Kidney (tissue), 14 donors: ENCODE data around the gene SPTBN4. TPM values are rescaled to one million over a fixed set of nuclear protein-coding genes. Genes with fewer than 3 reads are reported as not detected.

Experiments used
- DNase-seq, 5 donors: peaks; one replicate each; pipeline ENCODE4 v3.0.0-alpha.2; 2013 to 2020
- FAIRE-seq: peaks from 2 replicates; lab custom pipeline; 2012; peaks lifted over from hg19 to GRCh38; lab: Jason Lieb, UNC
- H3K27ac ChIP-seq, 2 donors: one replicate each; pipeline ENCODE4 v1.7.0; 2013; ENCODE audit warnings: low read depth in 2 of 2, low read length in 2 of 2, inconsistent platforms in 1 of 2
- H3K27me3 ChIP-seq: one replicate; pipeline ENCODE4 v1.7.1; 2013; ENCODE audit warnings: low read length, inconsistent platforms; ENCODE audit not compliant: control insufficient read depth, insufficient read depth
- H3K36me3 ChIP-seq, 3 donors: one replicate each; pipeline versions ENCODE4 v1.7.0 to v1.7.1; 2013; ENCODE audit warnings: low read length in 3 of 3, control low read depth in 1 of 3, inconsistent platforms in 1 of 3; ENCODE audit not compliant: insufficient read depth in 3 of 3, control insufficient read depth in 2 of 3
- H3K4me1 ChIP-seq, 3 donors: one replicate each; pipeline versions ENCODE4 v1.7.0 to v1.7.1; 2013; ENCODE audit warnings: low read length in 3 of 3, inconsistent platforms in 1 of 3, low read depth in 1 of 3; ENCODE audit not compliant: control insufficient read depth in 2 of 3, insufficient read depth in 2 of 3
- H3K4me3 ChIP-seq, 3 donors: one replicate each; pipeline versions ENCODE4 v1.7.0 to v1.8.1; 2013; ENCODE audit warnings: low read length in 3 of 3, control low read depth in 1 of 3, inconsistent platforms in 1 of 3
- H3K9ac ChIP-seq, 3 donors: one replicate each; pipeline versions ENCODE4 v1.7.0 to v1.7.1; 2013; ENCODE audit warnings: low read length in 3 of 3, control low read depth in 1 of 3, inconsistent platforms in 1 of 3
- H3K9me3 ChIP-seq, 3 donors: one replicate each; pipeline versions ENCODE4 v1.7.0 to v1.7.1; 2013; ENCODE audit warnings: low read length in 3 of 3, control low read depth in 1 of 3, inconsistent platforms in 1 of 3; ENCODE audit not compliant: control insufficient read depth in 2 of 3, insufficient read depth in 1 of 3
- intact Hi-C: fragments of 100-400 bp; cut with DNase I; formaldehyde crosslinking; loops from one replicate; pipeline ENCODE4 v1.11.1; 2022
- polyA plus RNA-seq: library from polyadenylated mRNA; stranded (reverse); fragments of 350-450 nt; fragmentation: Illumina TruSeq; extraction: RNeasy Lipid Tissue Mini Kit (QIAGEN cat#74804); gene quantifications from one replicate; pipeline ENCODE4 v1.2.3, GENCODE V29; 2014; ENCODE audit warnings: low read depth, low replicate concordance; ENCODE audit not compliant: insufficient read depth
- total RNA-seq: library from RNA; stranded (reverse); fragmentation: NEBNext Ultra II Directional; extraction: Animal tissue kit (Norgen Biotek cat#: 25700); gene quantifications from one replicate; pipeline ENCODE4 v1.2.1, GENCODE V29; 2021
- TF ChIP-seq, protein P1 (sequence below): IDR thresholded peaks from 3 replicates; pipeline ENCODE4 v1.5.1; 2012; ENCODE audit warnings: mild to moderate bottlenecking, moderate library complexity, borderline replicate concordance; ENCODE audit not compliant: insufficient read depth; ENCODE audit errors: extremely low read depth
- donor health status: control.
- donor health status: control.
- donor health status: control.
- donor health status: control.
- donor health status: control.
- donor health status: DM: yes; HTN: yes; CAD: no.
- donor health status: Normal renal cell carcinoma (clear cell type).

Gene SPTBN4
- total and polyA plus RNA-seq, 2 donors from 2014 or later, result 0.82 to 4.6 TPM

DNA sequence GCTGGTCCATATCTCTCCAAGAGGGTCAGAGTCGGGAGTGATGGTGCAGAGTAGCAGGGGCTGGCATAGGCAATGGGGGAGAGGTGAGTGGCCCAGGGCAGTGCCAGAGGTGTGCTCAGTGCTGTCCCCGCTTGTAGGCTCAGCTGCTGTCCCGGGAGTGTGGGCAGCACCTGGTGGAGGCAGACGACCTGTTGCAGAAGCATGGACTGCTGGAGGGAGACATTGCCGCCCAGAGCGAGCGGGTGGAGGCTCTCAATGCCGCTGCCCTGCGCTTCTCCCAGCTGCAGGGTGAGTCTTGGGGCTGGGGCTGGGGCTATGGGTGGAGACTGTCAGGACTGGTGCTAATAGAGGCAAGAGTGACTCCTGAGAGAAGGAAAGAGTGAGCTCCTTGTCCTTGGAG is 39.3 kb downstream of the SPTBN4 start:
- Histone ChIP-seq H3K27ac (no peak overlapping the region), H3K4me3 (no peak overlapping the region), H3K27me3 (no peaks in the 10 kb centered on the region), H3K9me3 (no peaks in the 10 kb centered on the region), H3K36me3 (no peaks in the 10 kb centered on the region), H3K4me1 (no peaks in the 10 kb centered on the region), H3K9ac (no peak overlapping the region)
- FAIRE-seq, result no peak
- TF ChIP-seq, protein P1, sequence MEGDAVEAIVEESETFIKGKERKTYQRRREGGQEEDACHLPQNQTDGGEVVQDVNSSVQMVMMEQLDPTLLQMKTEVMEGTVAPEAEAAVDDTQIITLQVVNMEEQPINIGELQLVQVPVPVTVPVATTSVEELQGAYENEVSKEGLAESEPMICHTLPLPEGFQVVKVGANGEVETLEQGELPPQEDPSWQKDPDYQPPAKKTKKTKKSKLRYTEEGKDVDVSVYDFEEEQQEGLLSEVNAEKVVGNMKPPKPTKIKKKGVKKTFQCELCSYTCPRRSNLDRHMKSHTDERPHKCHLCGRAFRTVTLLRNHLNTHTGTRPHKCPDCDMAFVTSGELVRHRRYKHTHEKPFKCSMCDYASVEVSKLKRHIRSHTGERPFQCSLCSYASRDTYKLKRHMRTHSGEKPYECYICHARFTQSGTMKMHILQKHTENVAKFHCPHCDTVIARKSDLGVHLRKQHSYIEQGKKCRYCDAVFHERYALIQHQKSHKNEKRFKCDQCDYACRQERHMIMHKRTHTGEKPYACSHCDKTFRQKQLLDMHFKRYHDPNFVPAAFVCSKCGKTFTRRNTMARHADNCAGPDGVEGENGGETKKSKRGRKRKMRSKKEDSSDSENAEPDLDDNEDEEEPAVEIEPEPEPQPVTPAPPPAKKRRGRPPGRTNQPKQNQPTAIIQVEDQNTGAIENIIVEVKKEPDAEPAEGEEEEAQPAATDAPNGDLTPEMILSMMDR, result no peak
- DNase-seq, result no peak
- intact Hi-C loops, result no loop called here

DNA sequence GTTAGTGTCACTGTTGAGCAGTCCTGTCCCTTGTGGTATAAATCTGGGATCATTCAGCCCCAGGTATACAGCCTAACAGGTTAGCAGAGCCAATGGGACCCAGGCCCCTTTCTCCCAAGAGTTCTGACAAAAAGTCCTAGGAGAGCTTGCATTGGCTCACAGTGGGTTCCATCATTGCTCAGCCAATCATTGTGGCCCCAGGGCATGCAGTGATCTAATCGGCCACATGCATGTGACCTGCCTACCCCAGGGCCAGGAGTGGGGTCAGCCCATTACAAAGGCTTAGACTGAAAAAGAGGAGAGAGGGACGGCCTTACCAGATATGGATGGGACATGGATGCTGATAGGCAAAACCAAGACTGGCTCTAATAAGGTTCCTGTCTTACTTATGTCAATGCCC is 41.1 kb downstream of the SPTBN4 start:
- no peak for FAIRE-seq
- Histone ChIP-seq H3K27ac (no peak overlapping the region), H3K4me3 (no peak overlapping the region), H3K9ac (no peak overlapping the region), H3K27me3 (peaks cover 5% of the 10 kb centered on the region), H3K36me3 (no peaks in the 10 kb centered on the region), H3K9me3 (no peaks in the 10 kb centered on the region), H3K4me1 (peaks cover 0 to 4% (median 0%) of the 10 kb centered on the region in 3 donors)
- TF ChIP-seq, protein P1, result no peak
- no peak for DNase-seq
- intact Hi-C loops, result no loop called here

DNA sequence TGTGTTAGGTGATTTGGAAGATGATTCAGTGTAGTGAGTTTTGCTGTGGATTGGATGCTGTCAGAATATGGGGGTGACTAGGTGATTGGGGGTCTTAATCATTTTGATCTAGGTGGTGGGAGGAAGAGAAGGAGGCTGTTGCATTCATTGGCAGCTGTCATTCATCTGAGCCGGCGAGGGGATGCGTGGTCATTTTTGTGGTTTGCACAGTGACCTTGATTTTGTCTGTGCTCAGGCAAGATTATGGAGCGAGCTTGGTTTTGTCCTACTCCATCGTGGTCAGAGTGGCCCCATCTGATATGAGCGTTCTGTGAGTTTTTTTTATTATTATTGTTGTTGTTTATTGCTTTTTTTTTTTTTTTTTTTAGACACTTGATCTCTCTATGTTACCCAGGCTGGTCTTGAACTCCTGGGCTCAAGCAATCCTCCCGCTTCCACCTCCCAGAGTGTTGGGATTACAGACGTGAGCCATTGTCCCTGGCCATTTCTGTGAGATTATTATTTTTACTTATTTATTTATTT is 42.0 kb downstream of the SPTBN4 start:
- no peak overlapping the region for H3K27ac ChIP-seq
- H3K4me3 ChIP-seq, result no peak overlapping the region
- no peaks in the 10 kb centered on the region for H3K9me3 ChIP-seq
- intact Hi-C loops, result no loop called here
- no peaks in the 10 kb centered on the region for H3K36me3 ChIP-seq
- FAIRE-seq, result no peak
- DNase-seq, result no peak
- H3K9ac ChIP-seq, result no peak overlapping the region
- H3K27me3 ChIP-seq, result peaks cover 12% of the 10 kb centered on the region
- TF ChIP-seq, protein P1, result no peak
- peaks cover 0 to 4% (median 0%) of the 10 kb centered on the region in 3 donors for H3K4me1 ChIP-seq

DNA sequence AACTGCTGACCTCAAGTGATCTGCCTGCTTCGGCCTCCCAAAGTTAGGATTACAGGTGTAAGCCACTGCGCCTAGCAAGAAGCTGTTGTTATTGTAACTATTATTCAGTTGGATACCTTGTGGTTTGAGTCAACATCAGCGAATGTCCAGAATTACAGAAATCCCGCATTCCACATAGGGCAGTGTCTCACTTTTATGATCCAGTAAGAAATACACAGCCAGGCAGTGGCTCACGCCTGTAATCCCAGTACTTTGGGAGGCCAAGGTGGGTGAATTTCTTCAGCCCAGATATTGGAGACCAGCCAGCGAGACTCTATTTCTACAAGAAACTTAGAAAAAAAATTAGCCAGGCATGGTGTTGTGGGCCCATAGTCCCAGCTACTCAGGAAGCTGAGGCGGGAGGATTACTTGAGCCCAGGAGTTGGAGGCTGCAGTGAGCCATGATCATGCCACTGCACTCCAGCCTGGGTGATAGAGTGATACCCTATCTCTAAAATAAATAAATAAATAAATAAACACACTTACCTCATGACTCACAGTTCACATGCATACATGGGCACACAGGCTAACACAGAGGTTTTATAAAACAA is 43.8 kb downstream of the SPTBN4 start:
- no peak for FAIRE-seq
- TF ChIP-seq, protein P1, result no peak
- H3K36me3 ChIP-seq, result no peaks in the 10 kb centered on the region
- peaks cover 0 to 4% (median 0%) of the 10 kb centered on the region in 3 donors for H3K4me1 ChIP-seq
- H3K4me3 ChIP-seq, result no peak overlapping the region
- H3K27ac ChIP-seq, result no peak overlapping the region
- no peaks in the 10 kb centered on the region for H3K9me3 ChIP-seq
- peaks cover 22% of the 10 kb centered on the region for H3K27me3 ChIP-seq
- intact Hi-C loops, result no loop called here
- H3K9ac ChIP-seq, result no peak overlapping the region
- no peak for DNase-seq
